GM12878 (cell line): ENCODE measurements around the gene SEPSECS. TPM values are rescaled to one million over a fixed set of nuclear protein-coding genes. Genes with fewer than 3 reads are reported as not detected.
A peak's percentile ranks its signal among the peaks of the same experiment; 100 is the strongest.

Experiments used
- ATAC-seq: fragments of 200-7000 bp; cut with Tn5 transposase; 3 replicates; pipeline ENCODE4 v1.9.1; 2020; ENCODE audit warnings: mild to moderate bottlenecking, moderate library complexity
- BruUV-seq: library from RNA; stranded (reverse); fragments of 400-500 nt; replicated peaks from 2 replicates; lab custom pipeline; 2021; lab: Mats Ljungman, UMichigan
- CTCF ChIA-PET: fragments of 300-600 bp; sonication (Branson Sonifier 250); formaldehyde crosslinking; extraction: SDS; loops from one replicate; lab custom pipeline; 2021; ENCODE audit warnings: inconsistent platforms; lab: Yijun Ruan, JAX
- POLR2A ChIA-PET: fragments of 350-600 bp; formaldehyde crosslinking; extraction: SDS; loops from one replicate; lab custom pipeline; 2021; ENCODE audit warnings: inconsistent platforms; lab: Charles Lee
- RAD21 ChIA-PET: fragments of 300-600 bp; sonication (Branson Sonifier 250); formaldehyde crosslinking; loops from one replicate; lab custom pipeline; 2023; ENCODE audit warnings: antibody characterized with exemption; ENCODE audit not compliant: unreplicated experiment; lab: Charles Lee
- SMC1A ChIA-PET: fragments of 300-600 bp; sonication (Branson Sonifier 250); formaldehyde crosslinking; loops from one replicate; lab custom pipeline; 2023; ENCODE audit not compliant: unreplicated experiment, uncharacterized antibody; lab: Charles Lee
- DNase-seq: peaks from one replicate; pipeline ENCODE4 v3.0.0-alpha.2; 2011; ENCODE audit warnings: low read depth, low spot score
- FAIRE-seq: peaks from 3 replicates; lab custom pipeline; 2011; peaks lifted over from hg19 to GRCh38; lab: Jason Lieb, UNC
- H2AFZ ChIP-seq: 2 replicates; pipeline ENCODE4 v1.6.0; 2011; ENCODE audit warnings: low read depth, low read length, control low read depth; ENCODE audit not compliant: control insufficient read depth
- H3K27ac ChIP-seq: 2 replicates; pipeline ENCODE4 v1.5.1; 2011; ENCODE audit warnings: control low read depth; ENCODE audit not compliant: control insufficient read depth, insufficient read depth
- H3K27me3 ChIP-seq, 2 experiments: replicated peaks in 1 of 2; 2 replicates each; pipeline versions ENCODE4 v1.6.0 to v1.6.1; 2011; ENCODE audit warnings: low read length in 1 of 2; ENCODE audit not compliant: control insufficient read depth in 2 of 2, insufficient read depth in 2 of 2
- H3K36me3 ChIP-seq, 2 experiments: 2 replicates each; pipeline ENCODE4 v1.5.1; 2011; ENCODE audit warnings: low read length in 1 of 2; ENCODE audit not compliant: control insufficient read depth in 2 of 2, insufficient read depth in 2 of 2
- H3K4me1 ChIP-seq: 2 replicates; pipeline ENCODE4 v1.6.1; 2011; ENCODE audit warnings: mild to moderate bottlenecking, low read length, moderate library complexity, mixed read lengths; ENCODE audit not compliant: control insufficient read depth, insufficient read depth
- H3K4me2 ChIP-seq: 2 replicates; pipeline ENCODE4 v1.6.0; 2011; ENCODE audit warnings: control low read depth; ENCODE audit not compliant: control insufficient read depth, insufficient read depth
- H3K4me3 ChIP-seq: fragments of 200-600 bp; sonication (generic); 2 replicates; pipeline ENCODE4 v1.5.1; 2016
- H3K79me2 ChIP-seq: 2 replicates; pipeline ENCODE4 v1.6.0; 2011; ENCODE audit warnings: low read length; ENCODE audit not compliant: control insufficient read depth, insufficient read depth
- H3K9ac ChIP-seq: 2 replicates; pipeline ENCODE4 v1.8.0; 2011; ENCODE audit warnings: low read length, control low read depth, mixed read lengths; ENCODE audit not compliant: control insufficient read depth, insufficient read depth
- H3K9me3 ChIP-seq: replicated peaks from 3 replicates; pipeline ENCODE4 v1.5.1; 2011; ENCODE audit warnings: mild to moderate bottlenecking, low read length; ENCODE audit not compliant: control insufficient read depth, insufficient read depth
- H4K20me1 ChIP-seq: 2 replicates; pipeline ENCODE4 v1.6.0; 2011; ENCODE audit not compliant: control insufficient read depth, insufficient read depth
- CHD4 ChIP-seq: fragments of 200-600 bp; sonication (generic); IDR thresholded peaks from 2 replicates; pipeline ENCODE4 v1.6.1; 2016; ENCODE audit warnings: mild to moderate bottlenecking
- DPF2 ChIP-seq: fragments of 450-650 bp; IDR thresholded peaks from 2 replicates; pipeline ENCODE4 v1.6.1; 2017; ENCODE audit warnings: mild to moderate bottlenecking
- IRF4 ChIP-seq: IDR thresholded peaks from 2 replicates; pipeline ENCODE4 v1.6.1; 2011; ENCODE audit warnings: low read depth, low read length
- KDM1A ChIP-seq: fragments of 200-600 bp; sonication (generic); IDR thresholded peaks from 2 replicates; pipeline ENCODE4 v1.6.1; 2016; ENCODE audit warnings: borderline replicate concordance
- MEF2A ChIP-seq: IDR thresholded peaks from 2 replicates; pipeline ENCODE4 v1.6.1; 2011; ENCODE audit warnings: low read depth, mild to moderate bottlenecking, low read length, moderate library complexity; ENCODE audit not compliant: insufficient read depth
- NFXL1 ChIP-seq: fragments of 450-650 bp; IDR thresholded peaks from 2 replicates; pipeline ENCODE4 v1.6.1; 2017; ENCODE audit warnings: antibody characterized with exemption, mild to moderate bottlenecking, borderline replicate concordance
- NR2F1 ChIP-seq: fragments of 450-650 bp; conservative IDR thresholded peaks from 2 replicates; pipeline ENCODE4 v1.6.1; 2017; ENCODE audit warnings: mild to moderate bottlenecking
- POLR2AphosphoS2 ChIP-seq: IDR thresholded peaks from 2 replicates; pipeline ENCODE4 v1.6.1; 2011; ENCODE audit warnings: low read depth, mild to moderate bottlenecking, low read length, improper control_type of control experiment, moderate library complexity
- RBBP5 ChIP-seq: fragments of 200-600 bp; sonication (generic); conservative IDR thresholded peaks from 2 replicates; pipeline ENCODE4 v1.6.1; 2016
- SIX5 ChIP-seq: IDR thresholded peaks from 2 replicates; pipeline ENCODE4 v1.6.1; 2011; ENCODE audit warnings: mild to moderate bottlenecking, low read depth, low read length, moderate library complexity; ENCODE audit not compliant: severe bottlenecking
- SREBF2 ChIP-seq: IDR thresholded peaks from 2 replicates; pipeline ENCODE4 v1.6.1; 2012; ENCODE audit warnings: mild to moderate bottlenecking, low read length
- TCF12 ChIP-seq: IDR thresholded peaks from 2 replicates; pipeline ENCODE4 v1.6.1; 2011; ENCODE audit warnings: low read depth, mild to moderate bottlenecking, low read length
- YY1 ChIP-seq: IDR thresholded peaks from 2 replicates; pipeline ENCODE4 v1.6.1; 2011; ENCODE audit warnings: low read depth, mild to moderate bottlenecking, low read length
- WGBS: methylation state at CpG from one replicate; pipeline ENCODE4 v1.1.6; 2016; ENCODE audit warnings: low lambda C conversion rate; ENCODE audit not compliant: insufficient replicate concordance, insufficient coverage; ENCODE audit errors: missing lambda C conversion rate; 5-methylcytosine and 5-hydroxymethylcytosine counted together
- in situ Hi-C: fragments of 300-500 bp; cut with MboI; formaldehyde crosslinking; loops from 9 replicates; pipeline ENCODE4 v1.14.3; 2018; ENCODE audit warnings: mixed read lengths
- intact Hi-C: fragments of 100-400 bp; cut with micrococcal nuclease; formaldehyde crosslinking; loops from one replicate; pipeline ENCODE4 v1.14.2; 2022; ENCODE audit not compliant: unreplicated experiment
- polyA plus RNA-seq, 11 experiments: library from polyadenylated mRNA; depleted of rRNA in 4 of 11; unstranded in 6 of 11; stranded (reverse) in 5 of 11; fragments of >200 nt; fragmentation: Nextera tagmentation in 4 of 11; fragmentation: Illumina TruSeq in 1 of 11; extraction: Ambion mirVana in 4 of 11; extraction: Trizol in 1 of 11; gene quantifications; 1 replicate in 1 of 11; 2 replicates in 10 of 11; pipeline versions ENCODE4 v1.2.1 to v1.2.3, GENCODE V29; 2011 to 2016; ENCODE audit warnings: inconsistent platforms in 2 of 11, missing spikeins in 2 of 11, low read depth in 1 of 11
- total RNA-seq, 4 experiments: library from RNA; depleted of rRNA in 3 of 4; stranded (reverse); fragments of >200 nt in 3 of 4; fragmentation: Illumina TruSeq in 1 of 4; extraction: Trizol in 1 of 4; gene quantifications; 2 replicates each; pipeline versions ENCODE4 v1.2.1 to v1.2.3, GENCODE V29; 2013 to 2021
- TF ChIP-seq, protein P1 (sequence below): IDR thresholded peaks from 2 replicates; pipeline ENCODE4 v1.6.1; 2012; ENCODE audit warnings: low read length, inconsistent platforms
- TF ChIP-seq, protein P2 (sequence below): fragments of 450-650 bp; IDR thresholded peaks from 2 replicates; pipeline ENCODE4 v1.6.1; 2017; ENCODE audit warnings: borderline replicate concordance
- TF ChIP-seq, protein P3 (sequence below): IDR thresholded peaks from 2 replicates; pipeline ENCODE4 v1.6.1; 2012; ENCODE audit warnings: low read depth, low read length, improper control_type of control experiment

SEPSECS gene
- total and polyA plus RNA-seq, 10 of the 15 experiments (the other 5 are each of a cell fraction or from before 2014, with no cell fraction given), result 2.8 to 15.8 (median 7.2) TPM

DNA sequence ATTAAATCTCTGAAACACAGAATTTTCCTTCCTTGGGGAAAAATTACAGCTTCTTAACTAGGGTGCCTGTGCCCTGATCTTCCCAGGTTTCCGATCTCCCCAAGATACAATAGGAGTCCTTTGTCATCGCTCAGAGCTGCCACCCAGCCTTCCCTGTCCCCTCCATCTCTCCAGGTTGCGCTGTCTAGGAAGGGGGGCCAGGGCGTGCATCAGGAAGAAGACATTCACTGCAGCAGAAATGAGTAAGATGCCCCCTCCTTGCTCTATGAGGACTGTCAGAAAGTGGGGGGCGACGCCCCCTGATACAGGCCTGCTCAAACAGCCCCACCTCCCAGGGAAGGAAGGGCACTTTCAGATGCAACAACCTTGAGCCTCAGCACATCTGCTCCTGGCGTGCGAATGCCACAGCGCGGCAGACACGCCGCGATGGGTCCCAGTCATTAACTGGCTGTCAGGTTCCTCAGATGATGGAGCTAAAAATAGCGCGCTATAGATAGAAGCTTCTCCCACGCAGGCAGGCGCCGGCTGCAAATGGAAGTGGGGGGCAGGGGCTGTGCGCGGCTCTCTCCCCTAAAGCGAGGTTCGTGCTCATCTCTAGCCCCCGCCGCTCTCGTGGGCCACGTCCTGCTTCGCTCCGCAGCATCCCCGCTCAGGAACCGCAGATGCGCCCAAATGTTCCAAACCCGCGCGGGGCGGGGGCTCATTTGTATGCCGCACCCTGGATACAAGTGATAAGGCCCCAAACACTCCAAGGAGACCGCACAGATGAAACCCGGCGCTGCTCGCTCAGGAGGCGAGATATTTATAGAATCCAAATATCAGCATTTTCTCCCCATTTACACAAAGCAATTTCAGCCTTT is 71.9 kb downstream of the SEPSECS start:
- FAIRE-seq, result no peak
- WGBS, result 9% methylated on average over 38 of the region's 41 CpGs
- POLR2A ChIA-PET, result no interaction called here
- intact Hi-C loops (no loop called here), in situ Hi-C loops (no loop called here)
- RAD21 ChIA-PET, result no interaction called here
- Histone ChIP-seq H3K27me3 (peaks cover 0 to 2% of the 10 kb centered on the region in 2 experiments; a peak in 2 of 4 replicates), H3K9ac (no peak overlapping the region), H3K79me2 (no peaks in the 10 kb centered on the region), H4K20me1 (no peaks in the 10 kb centered on the region), H3K9me3 (no peaks in the 10 kb centered on the region), H3K4me3 (no peak overlapping the region), H3K4me1 (no peaks in the 10 kb centered on the region), H3K27ac (no peak overlapping the region), H2AFZ (no peak overlapping the region), H3K4me2 (no peak overlapping the region), H3K36me3 (no peaks in the 10 kb centered on the region)
- CTCF ChIA-PET, result no interaction called here
- peak; percentile 59; the same call in 1 of the 2 replicates for TF ChIP-seq MEF2A
- TF ChIP-seq, protein P1, sequence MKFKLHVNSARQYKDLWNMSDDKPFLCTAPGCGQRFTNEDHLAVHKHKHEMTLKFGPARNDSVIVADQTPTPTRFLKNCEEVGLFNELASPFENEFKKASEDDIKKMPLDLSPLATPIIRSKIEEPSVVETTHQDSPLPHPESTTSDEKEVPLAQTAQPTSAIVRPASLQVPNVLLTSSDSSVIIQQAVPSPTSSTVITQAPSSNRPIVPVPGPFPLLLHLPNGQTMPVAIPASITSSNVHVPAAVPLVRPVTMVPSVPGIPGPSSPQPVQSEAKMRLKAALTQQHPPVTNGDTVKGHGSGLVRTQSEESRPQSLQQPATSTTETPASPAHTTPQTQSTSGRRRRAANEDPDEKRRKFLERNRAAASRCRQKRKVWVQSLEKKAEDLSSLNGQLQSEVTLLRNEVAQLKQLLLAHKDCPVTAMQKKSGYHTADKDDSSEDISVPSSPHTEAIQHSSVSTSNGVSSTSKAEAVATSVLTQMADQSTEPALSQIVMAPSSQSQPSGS, result no peak
- ATAC-seq, result no peak
- no peak for DNase-seq
- no TSS peak for BruUV-seq
- SMC1A ChIA-PET, result no interaction called here

DNA sequence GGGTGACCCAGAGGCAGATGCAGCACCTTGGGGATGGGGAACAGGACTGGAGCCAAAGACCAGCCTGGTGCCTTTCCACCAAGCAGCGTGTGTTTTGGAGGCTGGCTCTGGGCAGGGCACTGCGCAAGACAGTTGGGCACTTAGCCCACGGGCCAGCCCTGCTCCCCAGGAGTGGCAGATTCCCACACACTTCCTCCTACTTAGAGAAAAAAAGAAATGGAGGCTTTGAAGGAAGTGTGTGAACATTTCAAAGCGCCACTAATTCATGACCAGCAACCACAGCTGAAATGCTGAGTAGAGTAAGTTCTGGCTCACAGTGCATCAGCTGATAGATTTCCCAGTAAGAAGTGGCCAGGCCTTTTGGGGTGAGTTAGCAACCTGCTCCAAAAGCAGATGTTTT is 74.6 kb downstream of the SEPSECS start:
- no peaks in the 10 kb centered on the region for H3K79me2 ChIP-seq
- H4K20me1 ChIP-seq, result no peaks in the 10 kb centered on the region
- FAIRE-seq (no peak), ATAC-seq (no peak), DNase-seq (no peak)
- RAD21 ChIA-PET, result no interaction called here
- intact Hi-C loops (no loop called here), in situ Hi-C loops (no loop called here)
- H3K27me3 ChIP-seq, result peaks cover 0 to 2% of the 10 kb centered on the region in 2 experiments; a peak in 2 of 4 replicates
- no peak overlapping the region for H3K27ac ChIP-seq
- no peaks in the 10 kb centered on the region for H3K36me3 ChIP-seq
- H3K4me1 ChIP-seq, result no peaks in the 10 kb centered on the region
- CTCF ChIA-PET, result interaction anchor here (0.7 kb wide), 1 partner anchor 281 kb away, joined by 5 read pairs; no protein-coding TSS in a partner anchor
- SMC1A ChIA-PET, result no interaction called here
- BruUV-seq, result no TSS peak
- H2AFZ ChIP-seq, result no peak overlapping the region
- 12% methylated on average over 4 of the region's 4 CpGs for WGBS
- POLR2A ChIA-PET, result no interaction called here
- no peak overlapping the region for H3K4me2 ChIP-seq
- no peak overlapping the region for H3K4me3 ChIP-seq
- no peak overlapping the region for H3K9ac ChIP-seq
- no peaks in the 10 kb centered on the region for H3K9me3 ChIP-seq
- no peak for TF ChIP-seq NR2F1
- no peak for TF ChIP-seq KDM1A
- no peak for TF ChIP-seq RBBP5
- TF ChIP-seq POLR2AphosphoS2, result no peak
- TF ChIP-seq SREBF2, result no peak
- no peak for TF ChIP-seq SIX5
- TF ChIP-seq, protein P2, sequence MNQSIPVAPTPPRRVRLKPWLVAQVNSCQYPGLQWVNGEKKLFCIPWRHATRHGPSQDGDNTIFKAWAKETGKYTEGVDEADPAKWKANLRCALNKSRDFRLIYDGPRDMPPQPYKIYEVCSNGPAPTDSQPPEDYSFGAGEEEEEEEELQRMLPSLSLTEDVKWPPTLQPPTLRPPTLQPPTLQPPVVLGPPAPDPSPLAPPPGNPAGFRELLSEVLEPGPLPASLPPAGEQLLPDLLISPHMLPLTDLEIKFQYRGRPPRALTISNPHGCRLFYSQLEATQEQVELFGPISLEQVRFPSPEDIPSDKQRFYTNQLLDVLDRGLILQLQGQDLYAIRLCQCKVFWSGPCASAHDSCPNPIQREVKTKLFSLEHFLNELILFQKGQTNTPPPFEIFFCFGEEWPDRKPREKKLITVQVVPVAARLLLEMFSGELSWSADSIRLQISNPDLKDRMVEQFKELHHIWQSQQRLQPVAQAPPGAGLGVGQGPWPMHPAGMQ, result no peak
- TF ChIP-seq, protein P3, sequence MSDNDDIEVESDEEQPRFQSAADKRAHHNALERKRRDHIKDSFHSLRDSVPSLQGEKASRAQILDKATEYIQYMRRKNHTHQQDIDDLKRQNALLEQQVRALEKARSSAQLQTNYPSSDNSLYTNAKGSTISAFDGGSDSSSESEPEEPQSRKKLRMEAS, result no peak
- no peak for TF ChIP-seq TCF12
- TF ChIP-seq CHD4, result no peak
- TF ChIP-seq IRF4, result no peak
- no peak for TF ChIP-seq DPF2
- no peak for TF ChIP-seq NFXL1
- no peak for TF ChIP-seq YY1
